GM19099 (cell line): ENCODE measurements around the gene ZW10.

ENCODE experiments used
- POLR2A ChIP-seq: IDR thresholded peaks from 3 replicates; pipeline ENCODE4 v1.6.1; 2011; ENCODE audit warnings: low read depth; ENCODE audit not compliant: insufficient read length; ENCODE audit errors: extremely low read depth

The ZW10 gene

DNA sequence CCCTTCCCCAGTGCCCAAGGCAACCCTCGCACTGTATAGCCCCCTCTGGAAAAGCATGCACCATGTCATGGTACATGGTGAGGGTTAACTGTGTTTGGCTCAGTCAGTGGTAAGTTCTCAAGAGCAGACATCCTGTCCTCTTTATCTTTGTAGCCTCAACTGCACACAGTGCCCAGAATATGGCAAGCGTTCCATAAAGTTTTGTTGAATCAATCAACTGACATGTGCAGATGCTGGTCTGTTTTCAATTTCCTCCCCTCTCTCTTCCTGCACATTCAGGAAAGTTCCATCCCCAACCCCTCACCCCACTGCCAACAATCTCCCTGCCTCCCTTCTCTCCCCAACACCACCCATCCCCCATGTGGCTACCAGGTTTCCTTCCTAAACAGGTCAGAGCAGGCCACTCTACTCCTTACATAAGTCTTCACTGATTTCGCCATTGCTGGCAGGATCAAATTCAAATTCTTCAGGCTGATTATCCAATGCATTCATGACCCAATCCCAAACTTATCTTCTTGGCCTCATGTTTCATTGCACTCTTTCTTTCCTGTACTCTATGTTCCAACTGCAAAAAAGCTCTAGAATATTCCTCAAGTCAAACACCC, 51.9 kb downstream of the ZW10 start:
- TF ChIP-seq POLR2A, result no peak

DNA sequence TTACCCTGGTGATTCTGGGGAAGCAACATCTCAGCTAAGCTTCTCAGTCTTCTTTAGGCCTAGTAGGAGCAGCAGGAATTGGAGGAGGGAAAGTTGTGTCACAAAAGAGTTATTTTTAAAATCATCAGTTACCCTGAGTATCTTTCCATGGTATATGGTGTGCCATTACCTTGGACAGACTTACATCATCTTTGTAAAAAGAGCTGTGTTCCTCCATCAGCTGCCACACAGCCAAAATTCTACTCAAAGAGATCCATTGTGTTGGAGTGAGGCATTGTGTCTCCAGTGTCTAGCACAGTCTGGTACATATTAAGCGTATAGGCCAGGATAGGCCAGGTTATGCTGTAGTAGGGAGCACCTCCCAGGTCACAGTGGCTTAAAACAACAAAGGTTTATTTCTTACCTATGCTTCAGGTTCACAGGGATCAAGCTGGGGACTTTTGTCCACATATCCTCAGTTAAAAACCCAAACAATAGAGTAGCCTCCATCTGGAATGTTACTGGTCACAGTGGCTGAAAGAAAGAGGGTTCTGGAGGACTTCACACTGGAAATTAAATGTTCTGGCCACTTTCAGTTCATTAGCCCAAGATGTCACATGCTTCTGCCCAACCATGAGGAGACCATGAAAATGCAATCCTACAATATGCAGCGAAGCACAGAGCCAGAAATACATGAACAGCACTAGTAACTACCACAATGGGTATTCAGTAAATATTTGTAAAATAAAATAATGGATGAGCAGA, 57.4 kb downstream of the ZW10 start:
- TF ChIP-seq POLR2A, result no peak

DNA sequence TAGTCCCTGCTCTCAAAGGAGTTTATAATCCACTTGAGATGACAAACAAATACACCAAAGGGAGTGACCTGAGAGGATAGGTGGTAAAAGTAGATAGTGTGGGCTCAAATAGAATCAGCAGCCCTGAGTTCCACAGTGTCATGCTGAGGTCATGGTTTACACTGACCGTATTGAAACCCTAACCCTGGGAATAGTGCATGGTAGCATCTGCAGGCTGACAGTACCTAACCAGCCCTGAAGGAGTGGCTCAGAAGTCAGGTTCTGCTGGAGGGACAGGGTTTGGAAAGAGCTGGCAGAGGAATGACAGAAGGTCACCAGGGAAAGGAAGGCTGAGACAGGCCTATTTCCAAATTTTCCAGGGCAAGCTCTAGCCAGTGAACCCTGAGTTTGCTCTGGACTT, 58.2 kb downstream of the ZW10 start:
- TF ChIP-seq POLR2A, result no peak

DNA sequence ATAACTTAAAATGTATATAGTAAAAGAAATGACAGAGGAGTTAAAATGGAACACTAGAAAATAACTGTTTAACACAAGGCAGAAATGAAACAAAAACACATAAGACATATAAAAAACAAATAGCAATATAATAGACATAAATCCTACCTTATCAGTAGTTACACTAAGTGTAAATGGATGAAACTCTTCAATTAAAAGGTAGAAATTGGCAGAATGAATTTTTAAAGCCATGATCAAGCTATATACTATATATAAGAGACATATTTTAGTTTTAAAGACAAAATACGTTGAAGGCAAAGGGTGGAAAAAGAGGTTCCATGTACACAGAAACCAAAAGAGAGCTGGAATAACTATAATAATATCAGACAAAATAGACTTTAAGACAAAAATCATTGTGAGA, 62.5 kb downstream of the ZW10 start:
- TF ChIP-seq POLR2A, result no peak

DNA sequence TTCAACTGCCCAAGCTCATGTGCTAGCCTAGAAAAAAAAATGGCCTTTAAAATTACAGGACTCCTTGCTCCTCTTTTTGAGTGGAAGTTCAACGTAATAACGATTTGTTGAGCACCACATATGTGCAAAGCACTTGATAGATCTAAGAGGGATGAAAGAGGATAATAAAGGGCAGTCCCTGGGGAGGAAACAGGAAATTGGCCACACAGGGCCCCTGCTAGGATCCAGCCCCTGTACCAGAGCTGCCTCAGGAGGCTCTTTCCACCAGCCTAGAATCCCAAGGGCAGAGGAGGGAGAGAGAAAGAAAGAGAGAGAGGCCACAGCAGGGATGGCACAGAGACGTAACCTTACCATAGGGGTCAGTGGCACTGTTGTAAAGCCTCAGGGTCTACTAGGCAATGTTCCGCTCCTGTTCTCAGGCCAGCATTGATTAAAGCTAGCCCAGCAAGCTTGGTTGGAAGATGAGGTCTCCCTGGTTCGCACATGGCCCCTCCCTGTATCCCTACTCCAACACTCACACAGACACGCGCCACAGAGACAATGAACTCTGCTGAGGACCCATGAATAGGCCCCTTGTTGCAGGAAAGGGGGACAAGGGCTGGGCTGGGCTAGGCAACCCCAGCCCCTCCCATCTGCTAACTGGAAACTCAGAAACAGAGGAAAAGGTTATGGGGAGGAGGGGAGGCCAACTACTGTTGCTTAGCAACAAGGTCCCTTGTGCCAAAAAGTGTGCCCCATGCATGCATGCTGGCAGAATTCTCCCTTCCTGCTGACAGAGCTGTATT, 67.4 kb downstream of the ZW10 start, which contains the start of gene TMPRSS5:
TSS of gene TMPRSS5 (minus strand) at position 438 of the 785 bp plus-strand sequence. CDS start at position 354, 84 bp downstream.
- no peak for TF ChIP-seq POLR2A

DNA sequence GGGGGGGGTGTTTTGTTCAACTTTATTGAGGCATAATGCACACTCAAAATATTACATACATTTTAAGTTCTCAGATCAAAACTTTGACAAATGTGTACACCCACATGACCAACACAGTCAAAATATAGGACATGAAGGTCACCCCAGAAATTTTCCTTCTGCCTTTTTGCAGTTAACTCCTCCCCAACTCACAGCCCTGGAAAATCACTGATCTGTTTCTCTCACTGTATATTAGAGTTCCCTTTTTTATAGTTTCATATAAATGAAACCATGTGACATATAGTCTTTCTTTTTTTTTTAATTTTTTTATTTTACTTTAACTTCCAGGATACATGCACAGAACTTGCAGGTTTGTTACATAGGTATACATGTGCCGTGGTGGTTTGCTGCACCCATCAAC, 72.0 kb downstream of the ZW10 start:
- no peak for TF ChIP-seq POLR2A

DNA sequence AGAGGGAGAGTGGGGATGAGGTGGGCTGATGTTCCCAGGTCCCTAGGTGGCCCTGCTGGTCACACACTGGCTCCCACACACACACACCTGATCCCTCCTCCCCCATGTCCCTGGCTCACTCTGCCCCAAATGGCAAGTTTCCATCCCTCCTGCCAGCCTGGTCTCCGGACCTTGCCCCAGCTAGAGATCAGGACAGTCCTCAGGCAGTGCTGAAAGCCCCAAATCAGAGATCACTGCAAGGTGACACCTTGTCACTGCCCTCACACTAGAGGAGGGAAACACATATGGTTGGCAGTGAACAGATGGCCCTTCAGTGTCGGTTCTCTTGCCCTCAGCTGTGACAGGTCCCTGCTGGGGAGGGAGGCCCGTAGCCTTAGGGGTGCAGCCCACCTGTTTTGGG, 75.0 kb downstream of the ZW10 start:
- no peak for TF ChIP-seq POLR2A

DNA sequence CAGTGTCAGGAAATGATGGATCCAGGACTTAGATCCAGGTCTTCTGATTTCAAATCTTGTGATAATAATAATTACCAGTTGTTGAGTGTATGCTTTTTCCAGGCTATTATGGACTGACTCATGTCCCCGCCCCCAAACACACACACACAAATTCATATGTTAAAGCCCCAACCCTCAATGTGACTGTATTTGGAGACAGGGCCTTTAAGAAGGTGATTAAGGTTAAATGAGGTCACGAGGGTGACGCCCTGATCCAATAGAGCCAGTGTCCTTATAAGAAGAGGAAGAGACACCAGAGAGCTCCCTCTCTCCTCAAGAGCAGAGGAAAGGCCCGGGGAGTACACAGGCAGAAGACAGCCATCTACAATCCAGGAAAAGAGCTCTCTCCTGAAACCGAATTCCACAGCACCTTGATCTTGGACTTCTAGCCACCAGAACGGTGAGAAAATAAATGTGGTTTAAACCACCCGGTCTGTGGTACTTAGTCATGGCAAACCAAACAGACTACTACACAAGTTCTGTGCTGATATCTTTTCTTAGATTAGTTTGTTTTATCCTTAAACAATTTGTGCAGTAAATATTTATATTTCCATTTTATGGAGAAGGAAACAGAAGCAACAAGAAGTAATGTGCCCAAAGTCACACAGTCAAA, 75.6 kb downstream of the ZW10 start:
- no peak for TF ChIP-seq POLR2A

DNA sequence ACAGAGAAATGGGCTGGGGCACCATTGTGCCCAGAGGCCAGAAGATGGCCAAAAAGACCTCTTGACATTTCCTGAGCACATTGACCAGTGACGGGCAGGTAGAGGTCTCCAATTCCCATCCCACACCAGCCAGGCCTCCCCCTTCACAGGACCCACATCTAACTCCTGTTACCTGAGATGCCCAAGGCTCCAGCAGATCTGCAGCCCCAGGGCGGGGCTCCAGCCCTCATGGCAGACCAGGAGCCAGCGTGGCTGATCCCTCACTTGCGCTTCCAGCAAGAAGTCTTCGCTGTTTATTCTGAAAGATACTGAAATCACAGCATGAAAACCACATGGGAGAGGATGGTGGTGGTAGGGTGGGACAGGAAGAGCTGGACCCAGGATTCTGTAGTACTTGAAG, 76.4 kb downstream of the ZW10 start:
- TF ChIP-seq POLR2A, result no peak

DNA sequence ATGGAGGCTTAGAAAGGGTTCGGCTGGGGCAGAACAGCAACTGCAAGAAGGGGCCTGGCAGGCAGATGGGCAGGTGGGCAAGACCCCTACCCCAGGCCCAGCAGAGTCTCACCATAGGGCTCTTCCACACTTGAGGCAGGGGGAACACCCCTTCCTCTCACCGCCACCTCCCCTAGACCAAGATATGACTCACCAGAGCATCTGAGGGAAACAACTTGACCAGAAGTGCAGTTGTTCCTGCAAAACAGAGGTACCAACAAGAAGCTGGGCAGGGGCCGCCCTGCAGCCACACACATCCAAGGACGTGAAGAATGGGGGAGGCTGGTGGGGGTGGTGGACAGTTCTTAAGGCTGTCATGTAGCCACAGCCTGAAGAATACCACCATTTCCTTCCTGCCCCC, 78.3 kb downstream of the ZW10 start:
- TF ChIP-seq POLR2A, result no peak

DNA sequence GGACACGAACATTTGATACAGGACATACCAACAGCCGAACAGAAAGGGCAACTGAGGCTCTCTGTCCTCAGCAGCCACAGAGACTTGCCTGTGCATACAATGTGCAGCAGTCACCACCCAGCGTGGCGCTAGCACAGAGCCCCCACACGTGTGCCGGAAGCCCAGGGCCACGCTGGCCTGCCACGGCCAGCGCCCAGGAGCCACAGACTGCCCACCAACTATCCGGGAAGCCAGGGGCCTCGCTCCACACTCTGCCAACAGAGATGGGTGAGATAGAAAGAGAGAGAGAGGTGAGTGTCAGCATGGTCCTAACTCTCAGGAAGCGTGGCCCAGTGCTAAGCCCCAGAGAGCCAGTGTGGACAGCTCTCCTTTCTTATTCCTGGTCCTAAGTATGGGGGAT, 79.1 kb downstream of the ZW10 start:
- TF ChIP-seq POLR2A, result no peak

DNA sequence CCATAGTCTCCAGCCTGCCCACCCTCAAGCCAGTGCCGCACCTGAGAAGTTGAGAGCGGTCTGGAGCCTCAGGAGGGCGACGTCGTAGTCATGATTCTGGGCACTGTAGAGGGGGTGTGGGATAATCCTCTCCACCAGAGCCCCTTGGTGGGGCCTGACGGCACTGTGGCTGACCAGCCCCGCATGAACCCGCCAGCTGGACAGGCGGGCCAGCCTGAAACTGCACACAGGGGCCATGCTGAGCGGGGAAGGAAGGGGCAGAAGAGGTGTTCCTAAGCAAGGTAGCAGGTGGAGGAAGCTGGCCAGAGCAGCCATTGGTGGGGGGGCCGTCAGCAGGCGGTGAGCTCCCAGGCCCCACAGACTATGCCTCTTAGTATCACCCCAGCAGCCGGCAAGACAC, 80.5 kb downstream of the ZW10 start:
- TF ChIP-seq POLR2A, result no peak

DNA sequence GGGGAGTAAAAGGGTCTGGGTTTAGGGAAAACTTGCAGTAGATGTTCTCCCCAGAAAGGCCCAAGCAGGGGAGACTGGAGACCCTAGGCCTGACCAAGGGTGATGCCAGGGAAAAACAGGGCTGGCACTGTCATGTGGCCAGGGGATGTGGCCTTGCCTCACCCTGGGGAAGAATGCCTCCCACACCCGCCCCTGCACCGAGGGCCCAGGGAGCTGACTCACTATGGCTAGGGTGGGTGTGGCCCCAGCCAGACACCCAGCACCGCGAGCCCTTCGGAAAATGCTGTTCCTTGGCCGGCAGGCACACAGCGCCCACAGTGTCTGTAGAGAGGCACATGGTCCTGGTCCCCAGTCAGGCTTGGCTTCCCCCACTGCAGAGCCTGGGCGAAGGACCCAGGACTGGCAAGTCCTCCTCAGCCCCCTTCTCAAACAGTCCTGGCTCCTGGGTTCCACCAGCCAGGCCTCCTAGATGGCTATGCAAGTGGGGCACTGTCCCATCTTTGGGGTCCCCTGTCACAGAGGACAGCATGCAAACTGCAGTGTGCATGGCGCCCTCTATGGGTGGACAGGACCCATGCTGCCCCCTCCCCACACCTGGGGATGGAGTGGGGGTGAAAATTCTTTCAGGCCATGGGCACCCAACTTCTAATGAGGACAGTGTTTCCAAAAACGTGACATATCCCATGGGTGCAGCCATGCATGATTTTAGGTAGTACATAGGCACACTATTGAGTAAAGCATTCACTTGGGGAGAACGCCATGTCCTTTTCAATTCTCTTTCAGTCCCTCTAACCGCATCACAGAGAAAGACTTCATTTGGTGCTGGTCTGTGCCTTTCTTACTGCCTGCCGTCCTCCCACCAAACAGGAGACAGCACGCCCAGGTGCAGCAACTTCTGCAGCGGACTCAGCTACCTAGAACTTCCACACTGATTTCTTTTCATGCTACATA, 82.6 kb downstream of the ZW10 start:
- TF ChIP-seq POLR2A, result no peak

DNA sequence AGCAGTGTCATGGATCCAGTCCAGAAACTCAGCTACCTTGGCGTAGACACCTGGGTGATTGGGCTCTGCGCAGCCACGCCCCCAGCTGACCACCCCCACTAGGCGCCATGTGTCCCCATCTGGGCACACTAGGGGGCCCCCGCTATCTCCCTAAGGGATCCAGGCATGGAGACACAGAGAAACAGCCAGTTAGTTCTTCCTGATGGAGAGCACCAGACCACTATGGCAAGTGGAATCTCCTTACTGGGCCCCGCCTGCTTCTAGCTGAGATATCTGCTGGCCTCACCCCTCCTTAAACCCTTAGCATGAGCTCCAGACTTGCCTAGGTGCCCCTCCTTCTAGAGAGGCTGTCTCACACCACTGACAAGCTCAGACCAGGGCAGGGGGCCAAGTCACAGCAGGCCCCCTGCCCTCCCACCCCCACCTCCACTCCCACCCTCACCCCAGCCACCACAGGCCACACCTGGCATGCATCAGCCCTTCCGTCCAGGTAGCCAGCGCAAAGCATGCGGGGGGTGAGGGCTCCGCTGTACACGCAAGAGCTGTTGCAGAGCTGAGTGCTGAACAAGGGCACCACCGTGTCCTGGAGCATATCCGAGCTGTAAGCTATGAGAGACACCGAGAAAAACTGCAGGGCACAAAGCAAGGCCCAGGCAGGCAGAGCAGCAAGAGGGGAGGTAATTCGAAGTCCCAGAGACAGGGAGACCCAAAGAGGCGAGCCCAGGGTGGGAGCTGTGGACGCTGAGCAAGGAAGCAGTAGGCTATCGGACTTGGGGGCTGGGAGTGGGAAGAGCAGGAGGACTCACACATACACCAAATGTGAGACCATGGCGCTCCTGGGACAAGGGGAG, 83.5 kb downstream of the ZW10 start:
- TF ChIP-seq POLR2A, result no peak
